HCT116 (cell line): Measurements from ENCODE around the gene IGSF21.

ENCODE experiments used
- EZH2 ChIP-seq: fragments of 200-600 bp; sonication (generic); IDR thresholded peaks from 2 replicates; pipeline ENCODE4 v1.6.1; 2017; ENCODE audit warnings: antibody characterized with exemption, mixed run types
- EZH2phosphoT487 ChIP-seq: fragments of 200-600 bp; IDR thresholded peaks from 2 replicates; pipeline ENCODE4 v1.6.1; 2018; ENCODE audit warnings: antibody characterized with exemption, borderline replicate concordance
- FOSL1 ChIP-seq: IDR thresholded peaks from 2 replicates; pipeline ENCODE4 v1.6.1; 2012; ENCODE audit warnings: low read depth
- POLR2AphosphoS5 ChIP-seq: IDR thresholded peaks from 2 replicates; pipeline ENCODE4 v1.6.1; 2011; ENCODE audit warnings: mild to moderate bottlenecking, low read depth, low read length, moderate library complexity
- TCF7L2 ChIP-seq: IDR thresholded peaks from 2 replicates; pipeline ENCODE4 v1.7.0; 2011; ENCODE audit warnings: borderline replicate concordance, inconsistent platforms; ENCODE audit not compliant: insufficient read depth, insufficient read length; ENCODE audit errors: extremely low read depth
- TF ChIP-seq, protein P1 (sequence below), 3 experiments: fragments of 200-600 bp in 1 of 3; sonication (generic) in 1 of 3; IDR thresholded peaks in 2 of 3; conservative IDR thresholded peaks in 1 of 3; 2 replicates each; pipeline ENCODE4 v1.5.1; 2012 to 2017; ENCODE audit warnings: low read depth in 2 of 3, low read length in 2 of 3, antibody characterized with exemption in 1 of 3, borderline replicate concordance in 1 of 3, control low read depth in 1 of 3, mild to moderate bottlenecking in 1 of 3, mixed read lengths in 1 of 3, mixed run types in 1 of 3, moderate library complexity in 1 of 3; ENCODE audit not compliant: insufficient read depth in 1 of 3
- TF ChIP-seq, protein P2 (sequence below): IDR thresholded peaks from 2 replicates; pipeline ENCODE4 v1.6.1; 2012; ENCODE audit warnings: low read depth

DNA sequence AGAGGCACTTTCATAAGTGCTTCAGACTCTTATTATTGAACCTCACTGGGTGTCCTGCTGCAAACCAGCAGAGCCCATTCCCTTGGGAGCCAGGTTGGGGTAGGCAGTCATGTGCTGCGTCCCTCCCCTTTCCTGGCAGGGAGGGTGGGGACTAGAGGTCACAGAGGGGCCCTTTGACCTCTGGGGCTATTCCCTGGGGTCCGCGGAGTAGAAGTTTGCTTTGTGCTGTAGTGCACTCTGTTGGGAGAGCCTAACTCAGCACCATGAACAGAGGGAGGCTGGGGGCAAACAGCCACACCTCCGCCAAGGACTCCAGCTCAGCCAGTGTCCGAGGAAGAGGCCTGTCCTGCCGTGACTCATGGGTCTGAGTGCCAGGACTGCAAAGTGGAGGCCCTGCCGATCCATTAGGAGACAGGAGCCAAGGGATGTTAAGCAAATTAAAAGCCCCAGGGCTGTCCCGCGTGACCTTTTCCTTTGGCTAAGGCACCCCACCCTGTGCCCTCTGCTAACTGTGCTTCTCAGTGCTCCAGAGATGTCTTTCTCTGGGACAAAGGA, 3.0 kb upstream of the IGSF21 start:
- TF ChIP-seq, protein P1, sequence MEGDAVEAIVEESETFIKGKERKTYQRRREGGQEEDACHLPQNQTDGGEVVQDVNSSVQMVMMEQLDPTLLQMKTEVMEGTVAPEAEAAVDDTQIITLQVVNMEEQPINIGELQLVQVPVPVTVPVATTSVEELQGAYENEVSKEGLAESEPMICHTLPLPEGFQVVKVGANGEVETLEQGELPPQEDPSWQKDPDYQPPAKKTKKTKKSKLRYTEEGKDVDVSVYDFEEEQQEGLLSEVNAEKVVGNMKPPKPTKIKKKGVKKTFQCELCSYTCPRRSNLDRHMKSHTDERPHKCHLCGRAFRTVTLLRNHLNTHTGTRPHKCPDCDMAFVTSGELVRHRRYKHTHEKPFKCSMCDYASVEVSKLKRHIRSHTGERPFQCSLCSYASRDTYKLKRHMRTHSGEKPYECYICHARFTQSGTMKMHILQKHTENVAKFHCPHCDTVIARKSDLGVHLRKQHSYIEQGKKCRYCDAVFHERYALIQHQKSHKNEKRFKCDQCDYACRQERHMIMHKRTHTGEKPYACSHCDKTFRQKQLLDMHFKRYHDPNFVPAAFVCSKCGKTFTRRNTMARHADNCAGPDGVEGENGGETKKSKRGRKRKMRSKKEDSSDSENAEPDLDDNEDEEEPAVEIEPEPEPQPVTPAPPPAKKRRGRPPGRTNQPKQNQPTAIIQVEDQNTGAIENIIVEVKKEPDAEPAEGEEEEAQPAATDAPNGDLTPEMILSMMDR (IDR thresholded peaks at IDR 0.05 in 2 of 3, conservative IDR thresholded peaks at IDR 0.05 in 1 of 3; ENCODE audit: borderline replicate concordance in 1 of 3, insufficient read depth in 1 of 3, low read depth in 2 of 3, low read length in 2 of 3) = no peak
- TF ChIP-seq EZH2 = no peak
- TF ChIP-seq, protein P2, sequence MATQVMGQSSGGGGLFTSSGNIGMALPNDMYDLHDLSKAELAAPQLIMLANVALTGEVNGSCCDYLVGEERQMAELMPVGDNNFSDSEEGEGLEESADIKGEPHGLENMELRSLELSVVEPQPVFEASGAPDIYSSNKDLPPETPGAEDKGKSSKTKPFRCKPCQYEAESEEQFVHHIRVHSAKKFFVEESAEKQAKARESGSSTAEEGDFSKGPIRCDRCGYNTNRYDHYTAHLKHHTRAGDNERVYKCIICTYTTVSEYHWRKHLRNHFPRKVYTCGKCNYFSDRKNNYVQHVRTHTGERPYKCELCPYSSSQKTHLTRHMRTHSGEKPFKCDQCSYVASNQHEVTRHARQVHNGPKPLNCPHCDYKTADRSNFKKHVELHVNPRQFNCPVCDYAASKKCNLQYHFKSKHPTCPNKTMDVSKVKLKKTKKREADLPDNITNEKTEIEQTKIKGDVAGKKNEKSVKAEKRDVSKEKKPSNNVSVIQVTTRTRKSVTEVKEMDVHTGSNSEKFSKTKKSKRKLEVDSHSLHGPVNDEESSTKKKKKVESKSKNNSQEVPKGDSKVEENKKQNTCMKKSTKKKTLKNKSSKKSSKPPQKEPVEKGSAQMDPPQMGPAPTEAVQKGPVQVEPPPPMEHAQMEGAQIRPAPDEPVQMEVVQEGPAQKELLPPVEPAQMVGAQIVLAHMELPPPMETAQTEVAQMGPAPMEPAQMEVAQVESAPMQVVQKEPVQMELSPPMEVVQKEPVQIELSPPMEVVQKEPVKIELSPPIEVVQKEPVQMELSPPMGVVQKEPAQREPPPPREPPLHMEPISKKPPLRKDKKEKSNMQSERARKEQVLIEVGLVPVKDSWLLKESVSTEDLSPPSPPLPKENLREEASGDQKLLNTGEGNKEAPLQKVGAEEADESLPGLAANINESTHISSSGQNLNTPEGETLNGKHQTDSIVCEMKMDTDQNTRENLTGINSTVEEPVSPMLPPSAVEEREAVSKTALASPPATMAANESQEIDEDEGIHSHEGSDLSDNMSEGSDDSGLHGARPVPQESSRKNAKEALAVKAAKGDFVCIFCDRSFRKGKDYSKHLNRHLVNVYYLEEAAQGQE = no peak
- no peak for TF ChIP-seq FOSL1
- no peak for TF ChIP-seq EZH2phosphoT487
- TF ChIP-seq POLR2AphosphoS5 = no peak
- TF ChIP-seq TCF7L2 = no peak
